GM18526 (cell line): ENCODE measurements around the gene RHOU.

ENCODE experiments used
- POLR2A ChIP-seq: IDR thresholded peaks from 3 replicates; pipeline ENCODE4 v1.6.1; 2011; ENCODE audit not compliant: insufficient read length; ENCODE audit errors: extremely low read depth

Gene RHOU

GRCh38 chr1:228772516-228773212, 37.4 kb downstream of the RHOU start:
- TF ChIP-seq POLR2A = no peak

- no peak for TF ChIP-seq POLR2A
Measured at GRCh38 chr1:228776449-228776848, 41.2 kb downstream of the RHOU start.

GRCh38 chr1:228777236-228777635, 42.0 kb downstream of the RHOU start:
- no peak for TF ChIP-seq POLR2A

GRCh38 chr1:228778026-228778425, 42.7 kb downstream of the RHOU start:
- no peak for TF ChIP-seq POLR2A

- no peak for TF ChIP-seq POLR2A
Measured at GRCh38 chr1:228778466-228778865, 43.2 kb downstream of the RHOU start.

GRCh38 chr1:228778961-228779360, 43.7 kb downstream of the RHOU start:
- TF ChIP-seq POLR2A = no peak

GRCh38 chr1:228781161-228781808, 46.0 kb downstream of the RHOU start:
- no peak for TF ChIP-seq POLR2A

GRCh38 chr1:228781809-228782661, 46.8 kb downstream of the RHOU start:
- TF ChIP-seq POLR2A = no peak

GRCh38 chr1:228782662-228783417, 47.6 kb downstream of the RHOU start:
- TF ChIP-seq POLR2A = no peak

- no peak for TF ChIP-seq POLR2A
Measured at GRCh38 chr1:228783418-228784040, 48.2 kb downstream of the RHOU start.

- no peak for TF ChIP-seq POLR2A
Measured at GRCh38 chr1:228784181-228784580, 48.9 kb downstream of the RHOU start.

GRCh38 chr1:228785366-228786330, 50.4 kb downstream of the RHOU start:
- TF ChIP-seq POLR2A = no peak

- TF ChIP-seq POLR2A = no peak
Measured at GRCh38 chr1:228786361-228787129, 51.3 kb downstream of the RHOU start.
